GM12875 (cell line): ENCODE results near the gene PRLR.

Experiments used
- H3K4me3 ChIP-seq: one replicate; pipeline ENCODE4 v1.5.1; 2011; ENCODE audit warnings: low read depth, low read length, control low read depth
- TF ChIP-seq, protein P1 (sequence below): IDR thresholded peaks from 2 replicates; pipeline ENCODE4 v1.5.1; 2011; ENCODE audit warnings: low read depth, mild to moderate bottlenecking, control low read depth, inconsistent platforms, low read length, moderate library complexity, borderline replicate concordance; ENCODE audit not compliant: insufficient read depth

Gene PRLR

DNA sequence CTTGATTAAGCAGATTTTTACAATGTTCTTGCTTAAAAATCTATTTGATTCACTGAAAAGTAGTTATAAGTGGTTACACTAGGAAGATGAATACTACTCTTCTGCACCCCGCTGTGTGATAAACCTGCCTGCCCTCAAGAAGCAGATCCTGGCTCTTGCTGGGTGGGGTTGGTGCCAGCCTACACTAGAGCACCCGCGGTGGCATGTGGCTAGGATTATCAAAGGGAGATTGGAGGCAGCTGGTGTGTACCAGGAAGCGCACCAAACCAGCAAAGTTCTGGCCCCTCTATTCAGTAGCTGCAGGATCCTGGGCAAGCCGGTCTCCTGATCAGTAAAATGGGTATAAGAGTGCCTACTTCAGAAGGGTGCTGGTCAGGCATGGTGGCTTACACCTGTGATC, 43.5 kb downstream of the PRLR start:
- no peak overlapping the region for H3K4me3 ChIP-seq
- TF ChIP-seq, protein P1, sequence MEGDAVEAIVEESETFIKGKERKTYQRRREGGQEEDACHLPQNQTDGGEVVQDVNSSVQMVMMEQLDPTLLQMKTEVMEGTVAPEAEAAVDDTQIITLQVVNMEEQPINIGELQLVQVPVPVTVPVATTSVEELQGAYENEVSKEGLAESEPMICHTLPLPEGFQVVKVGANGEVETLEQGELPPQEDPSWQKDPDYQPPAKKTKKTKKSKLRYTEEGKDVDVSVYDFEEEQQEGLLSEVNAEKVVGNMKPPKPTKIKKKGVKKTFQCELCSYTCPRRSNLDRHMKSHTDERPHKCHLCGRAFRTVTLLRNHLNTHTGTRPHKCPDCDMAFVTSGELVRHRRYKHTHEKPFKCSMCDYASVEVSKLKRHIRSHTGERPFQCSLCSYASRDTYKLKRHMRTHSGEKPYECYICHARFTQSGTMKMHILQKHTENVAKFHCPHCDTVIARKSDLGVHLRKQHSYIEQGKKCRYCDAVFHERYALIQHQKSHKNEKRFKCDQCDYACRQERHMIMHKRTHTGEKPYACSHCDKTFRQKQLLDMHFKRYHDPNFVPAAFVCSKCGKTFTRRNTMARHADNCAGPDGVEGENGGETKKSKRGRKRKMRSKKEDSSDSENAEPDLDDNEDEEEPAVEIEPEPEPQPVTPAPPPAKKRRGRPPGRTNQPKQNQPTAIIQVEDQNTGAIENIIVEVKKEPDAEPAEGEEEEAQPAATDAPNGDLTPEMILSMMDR: no peak

DNA sequence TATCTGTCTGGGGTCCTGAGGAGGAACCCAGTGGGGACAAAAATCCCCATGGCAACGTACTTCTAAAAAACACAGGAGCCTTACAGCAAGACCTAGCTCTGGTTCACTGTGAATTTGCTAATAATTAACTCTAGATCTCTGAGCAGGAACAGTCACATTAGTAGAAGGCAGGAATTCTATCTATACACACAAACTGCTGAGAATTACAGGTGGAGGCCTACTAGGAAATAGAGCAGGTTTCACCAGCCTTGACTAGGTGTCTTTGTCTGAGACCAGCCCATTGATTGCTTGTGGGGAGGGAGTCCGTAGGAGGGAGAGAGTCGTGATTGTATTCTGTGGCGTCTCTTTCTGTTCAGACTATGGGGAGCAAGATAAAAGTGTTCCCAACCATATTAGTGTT, 44.8 kb downstream of the PRLR start:
- TF ChIP-seq, protein P1: no peak
- H3K4me3 ChIP-seq: no peak overlapping the region

DNA sequence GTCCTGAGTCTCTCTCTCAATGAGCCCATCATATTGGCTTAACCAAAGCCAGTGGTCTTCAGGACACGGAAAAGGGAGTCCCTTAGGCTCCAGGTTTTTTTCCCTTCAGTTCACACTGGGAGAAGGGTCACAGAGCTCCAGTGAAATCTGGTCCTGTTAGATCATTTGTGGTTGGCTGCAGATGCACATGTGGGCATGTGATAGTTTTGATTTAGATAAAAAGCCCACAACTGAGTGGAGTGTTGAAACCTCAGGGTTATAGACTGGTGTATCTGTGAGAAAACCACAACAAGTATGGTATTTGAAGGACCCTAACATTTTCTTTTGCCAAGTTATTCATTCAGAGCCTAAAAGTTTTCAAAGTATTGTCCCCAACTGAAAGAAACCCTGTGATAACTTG, 46.7 kb downstream of the PRLR start:
- TF ChIP-seq, protein P1: no peak
- no peak overlapping the region for H3K4me3 ChIP-seq

DNA sequence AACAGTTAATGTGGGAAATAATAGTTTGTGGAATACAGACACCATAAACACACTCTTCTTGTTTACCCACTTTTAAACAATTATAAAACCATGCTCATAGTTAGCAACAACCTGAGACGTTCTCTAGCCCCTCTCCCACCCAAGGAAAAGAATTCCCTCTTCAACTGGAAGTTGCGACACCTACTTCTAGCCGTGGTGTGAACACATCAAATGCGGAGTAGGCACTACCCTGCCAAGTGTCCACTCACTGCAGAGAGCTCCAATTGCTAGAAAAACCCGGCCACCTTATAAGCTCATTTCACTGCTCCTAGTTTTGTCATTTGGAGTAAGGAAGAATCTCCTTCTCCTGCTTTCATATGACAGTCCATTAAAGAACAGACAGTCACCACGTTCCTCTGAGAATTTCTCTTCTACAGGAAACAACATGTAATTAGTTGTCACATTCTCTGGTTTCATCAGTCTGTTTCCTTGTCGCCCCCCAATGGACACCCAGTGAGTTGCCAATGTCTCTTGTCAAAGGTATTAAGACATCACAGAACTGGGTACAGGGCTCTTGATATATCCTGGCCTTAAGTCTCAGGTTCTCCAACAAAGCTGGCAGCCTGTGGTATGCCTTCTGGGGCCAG, 47.3 kb downstream of the PRLR start:
- TF ChIP-seq, protein P1: peak; percentile 50; the same call in 1 of the 2 replicates
- H3K4me3 ChIP-seq: no peak overlapping the region

DNA sequence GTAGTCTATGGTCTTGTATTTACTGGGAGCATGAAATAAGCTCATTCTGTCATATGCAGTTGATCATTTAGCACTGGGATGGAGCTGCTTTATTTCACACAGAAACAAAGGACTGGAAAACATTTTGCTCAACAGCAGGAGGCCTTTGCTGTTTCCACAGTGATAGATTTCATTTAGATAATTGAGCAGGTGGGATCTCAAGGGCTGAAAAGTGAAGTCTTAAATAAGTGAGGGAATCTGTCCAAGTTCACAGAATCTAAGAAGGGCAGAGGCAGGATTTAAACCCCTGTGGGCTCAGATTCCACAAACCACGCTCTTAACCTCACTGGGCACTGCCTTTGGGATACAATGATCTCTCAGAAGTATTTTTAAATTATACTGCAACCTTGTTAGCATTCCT, 47.8 kb downstream of the PRLR start:
- TF ChIP-seq, protein P1: no peak
- no peak overlapping the region for H3K4me3 ChIP-seq

DNA sequence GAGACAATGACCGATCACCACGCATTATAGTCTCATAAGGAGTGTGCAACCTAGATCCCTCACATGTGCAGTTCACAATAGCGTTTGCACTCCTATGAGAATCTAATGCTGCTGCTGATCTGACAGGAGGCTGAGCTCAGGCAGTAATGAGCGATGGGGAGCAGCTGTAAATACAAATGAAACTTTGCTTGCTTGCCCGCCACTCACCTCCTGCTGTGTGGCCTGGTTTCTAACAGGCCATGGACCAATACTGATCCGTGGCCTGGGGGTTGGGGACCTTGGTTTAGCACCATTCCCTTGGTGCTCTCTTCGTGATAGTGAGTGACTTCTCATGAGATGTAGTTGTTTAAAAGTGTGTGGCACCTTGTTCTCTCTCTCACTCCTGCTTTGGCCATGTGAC, 50.2 kb downstream of the PRLR start:
- TF ChIP-seq, protein P1: no peak
- H3K4me3 ChIP-seq: no peak overlapping the region

DNA sequence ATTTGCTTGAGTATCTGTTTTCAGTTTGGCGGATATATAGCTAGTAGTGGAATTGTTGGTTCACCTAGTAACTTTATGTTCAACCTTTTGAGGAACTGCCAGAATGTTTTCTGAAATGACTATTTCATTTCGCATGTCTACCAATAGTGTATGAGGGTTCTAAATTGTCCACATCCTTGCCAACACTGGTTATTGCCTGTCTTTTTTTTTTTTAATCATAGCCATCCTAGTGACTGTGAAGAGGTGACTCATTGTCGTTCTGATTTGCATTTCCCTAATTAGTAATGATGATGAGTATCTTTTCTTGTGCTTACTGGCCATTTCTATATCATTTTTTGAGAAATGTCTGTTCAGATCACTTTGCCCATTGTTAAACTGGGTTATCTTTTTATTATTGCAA, 52.5 kb downstream of the PRLR start:
- TF ChIP-seq, protein P1: no peak
- H3K4me3 ChIP-seq: no peak overlapping the region
